Fibroblast of skin of scalp (primary cell): ENCODE results near the gene LIN28B.
A peak's percentile ranks its signal among the peaks of the same experiment; 100 is the strongest.
"Not testable (repeated sequence)": the region's sequence is repeated elsewhere in the genome, so short reads cannot be mapped to it uniquely, and the experiment has no call there.

ENCODE experiments used
- DNase-seq: peaks from one replicate; pipeline ENCODE4 v3.0.0-alpha.2; 2013

The LIN28B gene

DNA sequence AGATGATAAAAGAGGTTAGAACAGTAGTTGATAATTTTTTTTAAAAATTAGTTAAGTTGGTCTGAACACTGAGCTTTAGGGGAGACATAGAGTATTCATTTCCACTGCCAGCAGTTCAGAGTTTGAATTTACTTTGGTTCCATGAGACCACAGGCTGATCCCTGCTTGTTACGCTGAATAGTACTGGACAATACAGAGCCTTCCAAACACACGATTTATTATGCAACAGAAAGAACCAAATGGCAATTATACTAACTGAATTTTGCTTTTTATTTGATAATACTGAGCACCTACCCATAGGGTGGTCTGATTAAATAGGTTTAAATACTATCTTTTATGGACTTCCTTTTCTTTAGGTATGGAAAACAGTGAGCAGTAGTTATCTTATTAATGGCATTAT lies 111.5 kb downstream of the LIN28B start:
- no peak for DNase-seq

DNA sequence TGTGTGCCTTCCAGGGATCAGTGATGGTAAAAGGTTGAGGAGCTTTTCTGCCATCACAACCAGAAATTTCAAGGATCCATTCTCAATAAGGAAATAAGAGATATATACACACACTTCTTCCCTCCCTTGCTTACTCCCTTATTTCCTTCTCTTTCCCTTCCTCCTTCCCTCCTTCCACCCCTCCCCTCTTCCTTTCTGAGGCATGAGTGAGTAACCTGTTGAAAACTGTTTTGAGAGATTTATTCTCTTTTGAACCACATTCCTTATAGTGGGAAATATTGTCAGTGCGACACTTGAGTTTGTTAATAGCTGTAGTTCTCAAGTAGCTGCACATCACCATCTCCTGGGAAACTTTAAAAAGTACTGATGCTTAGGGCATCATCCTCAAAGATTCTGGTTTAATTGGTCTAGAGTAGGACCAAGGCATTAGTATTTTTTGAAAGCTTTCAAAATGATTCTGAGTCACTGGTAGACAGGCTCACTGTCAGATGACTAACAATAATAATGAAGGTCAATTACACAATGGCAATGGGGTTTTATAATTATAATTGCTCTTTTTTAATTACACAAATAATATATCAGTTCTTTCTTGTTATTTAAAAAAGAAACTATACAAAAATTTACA lies 113.0 kb downstream of the LIN28B start:
- DNase-seq = no peak

DNA sequence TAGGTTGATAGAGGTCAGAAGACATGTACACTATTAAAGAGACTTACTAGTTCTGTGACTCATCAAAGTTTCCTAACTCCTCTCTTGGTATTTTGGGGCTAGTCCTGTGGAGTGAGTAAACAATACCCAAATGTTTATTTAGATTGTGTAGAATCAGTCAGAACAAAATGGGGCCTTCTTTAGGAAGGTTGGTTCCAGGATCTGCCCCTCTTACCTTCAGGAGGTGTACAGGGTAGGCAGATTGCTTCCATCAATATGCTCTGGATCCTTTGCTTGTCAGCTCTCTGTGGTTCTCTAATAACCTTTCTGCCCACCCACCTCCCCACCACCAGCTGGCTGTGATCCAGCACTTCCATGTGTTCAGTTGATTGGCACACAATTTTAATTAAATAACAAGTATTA lies 115.9 kb downstream of the LIN28B start:
- peak; percentile 8 for DNase-seq

DNA sequence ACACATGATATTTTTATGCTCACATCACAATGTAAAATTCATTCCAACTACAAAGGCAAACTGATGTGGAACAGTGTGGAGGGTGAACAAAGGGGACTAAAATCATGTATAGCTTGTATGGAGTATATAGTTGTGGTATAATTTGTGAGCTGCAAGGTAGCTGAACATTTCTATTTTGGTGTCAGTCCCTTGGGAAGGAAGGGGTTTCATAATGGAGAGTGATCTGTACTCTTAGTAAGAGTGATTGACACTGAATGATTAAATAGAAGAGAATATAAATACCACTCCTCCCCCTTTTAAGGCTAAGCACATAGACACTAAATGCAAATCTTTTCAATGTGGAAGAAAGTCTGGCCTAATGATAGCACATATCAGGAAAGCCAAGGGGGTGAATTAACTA lies 118.3 kb downstream of the LIN28B start:
- DNase-seq = no peak

DNA sequence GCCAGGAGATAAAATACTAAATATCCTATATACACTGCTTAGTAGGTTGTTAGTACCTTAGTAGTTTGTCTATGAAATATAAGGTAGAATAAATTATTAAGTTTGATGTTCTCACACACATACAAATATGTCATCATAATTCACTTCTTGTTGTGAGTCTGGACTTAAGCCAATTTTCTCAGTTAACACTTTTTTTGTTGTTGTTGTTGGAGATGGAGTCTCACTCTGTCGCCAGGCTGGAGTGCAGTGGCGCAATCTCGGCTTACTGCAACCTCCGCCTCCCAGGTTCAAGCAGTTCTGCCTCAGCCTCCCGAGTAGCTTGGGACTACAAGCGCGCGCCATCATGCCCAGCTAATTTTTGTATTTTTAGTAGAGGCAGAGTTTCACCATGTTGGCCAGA lies 119.5 kb downstream of the LIN28B start:
- not testable (repeated sequence) for DNase-seq

DNA sequence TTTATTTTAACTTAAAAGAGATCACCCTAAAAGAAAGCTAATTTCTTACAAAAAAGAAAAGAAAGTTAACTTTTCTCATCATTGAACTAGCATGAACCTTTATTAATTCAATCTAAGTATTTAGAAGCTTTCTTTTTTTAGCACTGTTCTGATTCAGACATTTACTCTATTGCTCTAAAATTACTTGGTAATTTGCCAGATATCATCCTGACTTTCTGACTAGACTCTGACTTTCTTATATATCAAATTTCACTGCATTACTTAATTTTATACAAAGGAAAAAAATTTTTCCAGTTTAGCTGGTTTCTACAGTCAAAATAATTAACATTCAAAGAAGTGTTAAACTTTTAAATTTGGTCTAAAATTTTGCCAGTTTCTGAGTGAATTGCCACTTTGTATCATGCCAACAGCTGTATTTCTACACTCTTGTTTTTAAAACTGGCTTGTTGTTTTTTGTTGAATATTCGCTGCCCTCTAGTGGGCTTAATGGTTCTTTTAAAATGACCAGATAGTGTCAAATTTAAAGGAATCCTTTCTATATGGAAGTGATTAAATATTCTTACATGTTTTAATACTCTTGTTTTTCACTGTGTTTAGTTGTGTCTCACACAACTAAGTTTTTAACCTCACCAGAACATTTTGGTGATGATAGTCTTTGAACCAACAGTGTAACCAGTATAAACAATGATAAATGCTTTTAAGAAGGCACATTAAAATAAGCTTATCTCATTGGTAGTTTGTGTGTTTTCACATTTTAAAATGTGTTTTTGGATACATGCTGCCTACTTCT lies 120.9 kb downstream of the LIN28B start:
- DNase-seq = peak; percentile 64

DNA sequence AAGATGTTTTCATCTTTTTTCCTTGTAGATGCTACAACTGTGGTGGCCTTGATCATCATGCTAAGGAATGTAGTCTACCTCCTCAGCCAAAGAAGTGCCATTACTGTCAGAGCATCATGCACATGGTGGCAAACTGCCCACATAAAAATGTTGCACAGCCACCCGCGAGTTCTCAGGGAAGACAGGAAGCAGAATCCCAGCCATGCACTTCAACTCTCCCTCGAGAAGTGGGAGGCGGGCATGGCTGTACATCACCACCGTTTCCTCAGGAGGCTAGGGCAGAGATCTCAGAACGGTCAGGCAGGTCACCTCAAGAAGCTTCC lies 121.4 kb downstream of the LIN28B start:
- peak; percentile 6 for DNase-seq

DNA sequence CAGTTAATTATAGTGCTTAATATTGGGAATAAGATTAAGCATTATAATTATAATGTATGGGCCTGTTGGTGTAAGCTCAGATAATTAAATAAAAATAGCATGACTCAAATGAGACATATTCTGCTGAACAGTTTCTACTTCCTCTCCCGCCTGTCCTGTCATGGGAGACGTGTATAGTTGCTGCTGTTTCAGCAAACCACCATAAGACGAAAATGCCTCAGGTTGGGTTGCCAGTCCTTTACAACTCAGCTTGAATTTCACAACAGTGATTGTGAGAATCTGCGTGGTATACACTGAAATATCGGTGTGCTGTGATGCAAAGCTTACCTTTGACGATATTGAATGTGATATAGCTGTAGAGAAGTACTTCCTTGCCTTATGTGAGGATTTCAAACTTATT lies 123.4 kb downstream of the LIN28B start:
- no peak for DNase-seq

DNA sequence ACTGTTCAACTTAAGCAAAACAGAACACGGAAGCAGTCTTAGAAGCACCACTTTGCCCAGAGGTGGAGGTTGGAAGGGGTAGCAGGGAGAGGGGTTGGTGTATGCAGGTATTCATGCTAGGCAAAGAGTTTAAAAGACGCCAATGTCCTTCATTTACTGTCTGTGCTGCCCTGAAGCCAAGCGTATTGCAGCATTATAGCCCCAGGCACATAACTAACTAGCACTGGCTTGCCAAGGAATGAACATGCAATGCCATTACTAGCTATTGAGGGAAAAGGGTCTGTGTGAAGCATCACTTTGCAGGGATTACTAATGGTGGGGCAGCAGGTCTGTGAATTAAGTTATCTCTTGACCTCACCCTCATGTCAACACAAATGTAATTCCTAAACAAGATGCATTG lies 124.8 kb downstream of the LIN28B start:
- DNase-seq = not testable (repeated sequence)

DNA sequence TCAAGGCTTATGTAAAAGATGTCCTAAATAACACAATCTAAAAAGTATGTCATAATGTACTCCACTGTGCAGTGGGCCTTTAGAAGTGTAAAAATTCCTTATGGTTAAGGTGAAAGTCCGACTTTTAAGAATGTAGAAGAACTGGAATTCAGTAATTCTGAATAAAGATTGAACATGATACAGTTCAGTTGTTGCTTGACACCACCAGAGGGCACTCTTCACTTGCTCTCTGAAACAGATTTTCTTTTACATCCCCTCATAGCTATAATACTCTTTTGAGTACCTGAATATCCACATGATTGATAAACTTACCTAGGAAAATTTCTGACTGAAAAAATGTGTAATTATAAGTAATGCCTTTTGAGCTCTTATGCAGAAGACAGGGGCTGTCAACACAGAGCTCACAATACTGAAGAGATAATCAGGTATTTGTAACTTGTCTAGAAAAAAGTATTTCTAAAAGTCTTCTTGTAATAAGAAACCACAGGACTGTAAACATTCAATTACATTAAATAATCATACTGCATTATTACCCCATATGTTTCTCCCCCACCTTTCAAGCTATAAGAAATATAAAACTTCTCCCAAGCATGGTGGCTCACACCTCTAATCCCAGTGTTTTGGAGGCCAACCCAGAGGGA lies 130.8 kb downstream of the LIN28B start:
- DNase-seq = peak; percentile 56

DNA sequence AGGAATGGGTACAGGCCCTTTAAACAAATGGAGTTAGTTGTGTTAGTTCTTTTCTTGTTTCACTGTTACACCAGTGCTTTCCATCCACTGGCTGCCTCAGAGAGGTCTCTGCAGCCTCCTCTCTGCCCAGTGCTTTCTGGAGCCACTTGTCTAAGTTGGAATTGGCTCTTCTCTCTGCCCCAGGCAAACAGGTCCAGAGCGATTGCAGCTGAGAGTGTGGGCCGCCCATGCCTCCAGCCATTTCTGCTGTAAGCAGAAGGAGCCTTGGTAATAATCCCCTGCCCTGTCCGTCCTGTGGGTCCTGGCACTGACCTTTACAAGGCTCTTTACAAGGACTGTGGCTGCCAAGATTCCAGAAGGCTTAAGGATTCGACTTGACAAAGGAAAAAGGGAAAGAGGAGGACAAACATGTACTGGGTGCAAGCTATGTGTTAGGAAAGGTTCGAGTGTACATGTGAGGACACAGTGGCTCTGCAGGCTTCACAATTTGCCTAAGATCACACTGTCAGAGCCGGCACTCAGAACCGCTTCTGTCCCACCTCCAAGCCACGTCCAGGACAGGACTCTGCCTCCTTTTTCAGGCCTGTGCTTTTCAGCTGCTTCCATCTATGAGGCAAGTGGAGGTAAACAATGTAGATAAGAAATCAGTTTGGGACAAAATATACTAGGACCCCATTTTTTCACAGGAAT lies 134.4 kb downstream of the LIN28B start:
- no peak for DNase-seq

DNA sequence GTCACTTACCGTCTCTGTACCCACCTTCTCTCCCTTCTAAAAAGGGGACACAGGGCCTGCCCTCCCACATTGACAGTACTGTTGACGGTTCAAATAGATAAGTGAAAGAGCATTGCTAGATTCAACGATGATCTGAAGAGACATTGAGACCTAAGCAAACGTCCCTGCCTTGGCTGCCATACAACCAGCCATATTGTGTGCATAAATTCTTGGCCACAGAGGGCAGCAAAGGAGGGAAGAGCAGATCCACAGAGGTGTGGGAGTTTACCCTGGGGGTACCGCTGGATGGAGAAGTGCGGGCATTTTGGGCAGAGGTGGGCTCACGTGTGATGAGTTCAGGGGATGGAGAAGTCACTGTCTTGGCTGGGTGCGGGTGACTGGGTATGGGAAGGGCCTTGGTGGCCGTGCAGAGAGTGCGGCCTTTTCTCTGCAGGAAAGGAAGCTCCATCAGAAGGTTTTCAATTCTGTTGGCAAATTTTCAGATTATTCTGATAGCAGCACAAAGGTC lies 137.3 kb downstream of the LIN28B start:
- no peak for DNase-seq

DNA sequence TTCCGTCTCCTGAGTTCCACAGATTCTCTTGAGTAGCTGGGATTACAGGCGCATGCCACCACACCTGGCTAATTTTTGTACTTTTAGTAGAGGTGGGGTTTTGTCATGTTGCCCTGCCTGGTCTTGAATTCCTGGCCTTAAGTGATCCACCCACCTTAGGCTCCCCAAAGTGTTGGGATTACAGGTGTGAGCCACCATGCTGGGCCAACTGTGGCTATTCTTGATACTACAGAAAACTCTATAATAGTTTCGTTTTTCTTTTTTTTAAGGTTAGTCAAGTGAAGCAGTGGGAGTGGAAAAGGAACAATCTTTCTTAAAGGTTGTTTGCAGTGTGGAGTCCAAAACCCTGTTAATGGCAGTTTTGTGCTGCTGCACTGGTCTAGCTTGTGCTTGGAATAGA lies 138.2 kb downstream of the LIN28B start:
- DNase-seq = no peak

DNA sequence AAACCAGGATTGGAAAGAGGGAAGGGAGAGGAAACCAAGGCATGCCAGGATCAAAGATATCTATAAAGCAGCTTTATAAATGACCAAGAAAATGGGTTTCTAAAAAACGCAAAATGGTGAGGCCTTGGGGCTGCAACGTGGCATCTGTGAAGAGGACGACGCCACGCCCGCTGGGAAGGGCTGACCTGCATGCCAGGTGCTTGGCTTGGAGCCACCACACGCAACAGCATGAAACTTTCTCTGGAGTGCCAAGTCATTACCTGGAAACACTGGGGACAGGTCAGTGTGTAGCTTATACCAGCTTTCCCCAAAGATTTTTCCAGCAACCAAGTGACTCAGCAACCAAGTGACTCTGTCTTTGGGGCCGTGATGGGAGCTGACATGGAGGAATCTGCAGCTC lies 140.4 kb downstream of the LIN28B start:
- no peak for DNase-seq

DNA sequence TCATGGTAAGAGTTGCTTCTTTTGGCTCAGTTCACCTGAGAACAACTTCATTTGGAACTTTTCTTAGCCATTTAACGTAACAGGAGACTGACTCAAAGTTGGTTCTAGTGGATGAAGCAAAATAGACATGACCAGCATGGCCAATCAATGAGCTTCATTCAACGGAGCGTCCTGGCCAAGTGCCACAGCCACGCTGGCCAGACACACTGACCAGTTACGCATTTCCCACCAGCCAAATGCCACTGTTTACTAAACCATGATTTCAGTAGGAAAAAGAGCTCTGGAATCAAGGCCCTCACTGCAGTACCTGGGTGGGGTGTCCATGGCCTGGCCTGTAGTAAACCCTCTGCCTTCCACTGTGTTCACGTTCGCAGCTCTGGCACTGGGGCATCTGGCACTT lies 142.5 kb downstream of the LIN28B start:
- no peak for DNase-seq

DNA sequence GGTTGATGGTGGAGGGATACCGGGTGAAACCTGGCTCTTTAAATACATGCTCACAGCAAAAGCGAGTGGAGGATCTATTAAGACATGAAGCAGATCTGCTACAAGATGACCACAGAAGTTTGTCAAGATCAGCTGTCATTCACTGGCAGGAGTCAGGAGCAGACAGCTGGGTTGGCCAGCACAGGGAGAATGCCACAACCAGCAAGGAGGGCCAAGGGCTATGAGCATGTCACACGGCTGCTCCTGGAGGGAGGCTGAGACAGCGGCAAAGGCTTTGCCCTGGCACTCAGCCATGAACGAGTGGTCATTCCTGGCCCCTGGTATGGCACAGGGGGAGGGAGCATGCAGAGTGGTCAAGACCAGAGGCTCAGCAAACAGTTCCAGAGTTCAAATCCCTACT lies 145.3 kb downstream of the LIN28B start:
- no peak for DNase-seq

DNA sequence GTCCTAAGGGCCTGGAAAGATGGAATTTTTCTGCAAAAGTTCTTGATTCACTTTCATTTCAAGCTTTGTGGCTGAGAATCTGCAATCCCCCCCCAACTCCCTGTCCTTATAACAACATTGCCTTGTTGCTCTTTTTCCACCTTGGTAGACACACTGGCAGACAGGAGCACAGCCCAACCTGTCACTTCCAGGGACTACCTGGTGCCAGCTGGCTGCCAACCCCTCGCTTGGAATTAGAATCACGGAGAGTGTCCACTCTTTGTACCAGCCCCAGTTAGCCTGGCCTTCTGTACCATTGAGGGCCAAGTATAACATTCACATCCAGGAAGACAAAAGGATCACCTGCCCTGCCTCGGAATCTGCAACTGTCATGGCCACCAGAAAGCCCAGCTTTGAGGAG lies 148.2 kb downstream of the LIN28B start:
- DNase-seq = no peak

DNA sequence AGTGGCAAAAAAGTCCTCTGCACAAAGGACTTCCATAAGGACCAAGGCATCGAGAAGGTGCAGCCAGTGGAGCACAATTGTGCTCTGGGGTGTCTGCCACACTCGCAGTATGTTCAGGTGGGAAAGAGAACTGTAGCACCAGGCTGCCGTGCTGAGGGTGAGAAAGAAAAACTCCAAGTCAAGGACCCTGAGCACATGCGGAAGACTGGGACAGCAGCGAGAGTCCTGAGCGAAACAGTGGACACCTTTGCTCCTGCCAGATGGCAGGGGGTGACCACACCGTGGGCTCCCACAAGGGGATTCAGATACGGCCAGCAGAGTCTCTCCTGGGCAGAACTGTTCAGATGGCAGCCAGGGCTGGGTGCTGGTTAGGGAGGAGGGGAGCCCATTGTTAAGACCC lies 149.4 kb downstream of the LIN28B start:
- no peak for DNase-seq

DNA sequence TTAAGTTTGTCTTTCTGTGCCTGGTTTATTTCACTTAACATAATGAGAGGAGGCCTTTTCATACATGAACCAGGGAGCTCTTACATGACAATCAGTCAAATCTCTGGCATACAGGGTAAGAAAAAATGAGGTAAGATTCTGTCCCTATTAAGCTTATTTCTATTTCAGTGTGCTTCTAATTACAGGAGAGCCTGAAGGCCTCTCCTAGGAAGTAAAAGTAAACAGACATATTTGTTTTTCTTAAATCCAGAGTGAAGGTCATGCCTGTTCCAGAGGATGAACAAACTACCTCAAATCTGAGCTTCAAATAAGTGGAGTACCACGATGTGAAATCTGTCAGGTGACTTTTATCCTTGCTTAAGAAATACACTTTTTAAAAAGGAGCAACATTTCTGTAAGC lies 150.3 kb downstream of the LIN28B start:
- DNase-seq = no peak

DNA sequence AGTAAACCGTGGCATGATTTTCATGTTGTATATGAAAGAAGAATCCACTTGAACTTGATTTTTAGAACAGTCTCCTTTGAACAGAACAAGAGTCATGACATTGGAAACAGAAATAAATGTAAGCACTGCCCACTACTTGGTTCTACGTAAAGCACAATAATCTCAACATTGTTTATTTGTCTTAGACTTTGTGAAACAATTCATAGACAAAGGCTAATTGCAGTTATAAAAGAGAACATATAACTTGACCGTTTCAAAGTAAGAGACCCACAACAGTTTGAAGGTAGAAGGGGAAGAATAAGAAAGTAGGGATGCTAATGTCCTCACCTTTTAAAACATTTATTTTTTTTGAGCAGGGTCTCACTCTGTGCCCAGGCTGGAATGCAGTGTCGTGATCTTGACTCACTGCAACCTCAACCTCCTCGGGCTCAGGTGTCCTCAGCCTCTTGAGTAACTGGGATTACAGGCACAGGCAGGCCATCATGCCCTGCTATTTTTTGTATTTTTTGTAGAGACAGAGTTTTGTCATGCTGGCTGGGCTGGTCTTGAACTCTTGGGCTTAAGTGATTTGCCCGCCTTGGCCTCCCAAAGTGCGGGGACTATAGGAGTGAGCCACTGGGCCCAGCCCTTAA lies 151.8 kb downstream of the LIN28B start:
- no peak for DNase-seq

DNA sequence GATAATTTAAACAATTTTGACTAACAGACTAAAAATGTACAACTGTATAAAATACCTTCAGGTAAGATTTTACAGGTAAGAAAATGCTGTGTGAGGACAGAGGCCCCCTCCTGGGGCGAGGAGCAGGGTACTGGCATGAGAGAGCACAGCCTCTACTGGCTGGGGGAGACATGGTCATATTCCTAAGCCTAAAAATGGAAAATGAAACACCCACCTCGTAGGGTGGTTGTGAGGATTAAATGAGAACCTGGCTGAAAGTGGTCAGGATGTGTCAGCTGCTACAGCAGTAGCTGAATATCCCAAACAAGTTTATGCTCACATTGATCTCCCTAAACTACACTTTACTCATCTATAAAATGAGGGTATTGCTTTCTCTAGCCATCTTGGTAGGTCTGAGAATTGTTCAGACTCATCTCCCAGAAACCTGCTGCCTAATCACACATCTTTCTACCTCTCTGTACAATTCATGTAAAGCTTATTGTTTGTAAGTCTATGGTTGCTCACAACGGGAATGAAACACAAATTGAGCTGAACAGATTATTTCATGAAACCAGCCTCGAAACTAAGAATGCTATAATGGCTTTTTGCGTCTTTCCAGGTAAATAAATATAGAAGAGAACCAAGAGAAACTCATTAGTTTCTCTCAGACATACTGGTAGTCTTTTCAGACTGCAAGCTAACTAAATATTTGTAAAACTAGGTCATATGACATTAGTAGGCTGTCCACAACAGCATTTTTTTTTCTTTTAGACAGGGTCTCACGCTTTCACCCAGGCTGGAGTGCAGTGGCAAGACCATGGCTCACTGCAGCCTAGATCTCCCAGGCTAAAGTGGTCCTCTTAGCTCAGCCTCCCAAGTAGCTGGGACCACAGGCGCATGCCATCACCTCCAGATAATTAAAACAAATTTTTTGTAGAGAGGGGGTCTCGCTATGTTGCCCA lies 153.3 kb downstream of the LIN28B start:
- no peak for DNase-seq

DNA sequence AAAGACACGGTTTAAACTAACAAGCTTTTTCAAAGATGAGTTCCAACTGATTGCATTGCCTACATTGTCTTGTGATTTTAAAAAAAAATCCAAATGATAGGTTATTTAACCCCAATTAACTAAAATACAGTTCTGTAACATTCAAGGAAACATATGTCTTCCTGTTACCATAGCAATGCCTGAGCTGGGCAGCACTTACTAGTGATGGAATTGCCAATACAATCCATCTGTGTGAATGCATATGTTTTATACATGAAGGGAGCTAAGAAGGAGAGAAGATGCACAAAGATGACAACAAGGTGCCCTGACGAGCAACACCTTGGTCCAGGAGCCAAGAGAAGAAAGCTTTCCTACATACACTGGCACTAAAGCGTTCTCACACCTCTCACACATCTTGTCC lies 154.2 kb downstream of the LIN28B start:
- DNase-seq = no peak
